Neuronal stem cell (in vitro differentiated cells): ENCODE measurements around the gene FYN.

ENCODE experiments used
- DNase-seq: peaks from one replicate; pipeline ENCODE4 v3.0.0-alpha.2; 2013; ENCODE audit warnings: low spot score
- H2AFZ ChIP-seq: one replicate; pipeline ENCODE4 v1.6.1; 2013; ENCODE audit warnings: mild to moderate bottlenecking, low read length, inconsistent platforms
- H2AK5ac ChIP-seq: 2 replicates; pipeline ENCODE4 v1.6.1; 2013; ENCODE audit warnings: low read depth, mild to moderate bottlenecking, inconsistent platforms, low read length, moderate library complexity, mixed read lengths
- H2BK120ac ChIP-seq: 2 replicates; pipeline ENCODE4 v1.6.1; 2013; ENCODE audit warnings: low read depth, mild to moderate bottlenecking, inconsistent platforms, low read length, moderate library complexity, mixed read lengths
- H2BK12ac ChIP-seq: one replicate; pipeline ENCODE4 v1.6.1; 2013; ENCODE audit warnings: low read length, inconsistent platforms
- H2BK15ac ChIP-seq: 2 replicates; pipeline ENCODE4 v1.6.1; 2013; ENCODE audit warnings: mild to moderate bottlenecking, low read length, inconsistent platforms, mixed read lengths
- H2BK5ac ChIP-seq: one replicate; pipeline ENCODE4 v1.6.1; 2013; ENCODE audit warnings: inconsistent platforms, mild to moderate bottlenecking, low read length, moderate library complexity
- H3K14ac ChIP-seq: one replicate; pipeline ENCODE4 v1.6.1; 2013; ENCODE audit warnings: low read length, inconsistent platforms
- H3K18ac ChIP-seq: 2 replicates; pipeline ENCODE4 v1.6.1; 2013; ENCODE audit warnings: low read length, inconsistent platforms
- H3K23ac ChIP-seq: 2 replicates; pipeline ENCODE4 v1.6.1; 2013; ENCODE audit warnings: low read depth, mild to moderate bottlenecking, mixed read lengths, low read length, inconsistent platforms; ENCODE audit not compliant: poor library complexity
- H3K27ac ChIP-seq: replicated peaks from 3 replicates; pipeline ENCODE4 v1.5.1; 2013; ENCODE audit warnings: low read length, inconsistent platforms
- H3K27me3 ChIP-seq, 3 experiments: 2 replicates each; pipeline ENCODE4 v1.6.1; 2013; ENCODE audit warnings: low read length in 3 of 3, mild to moderate bottlenecking in 2 of 3, inconsistent platforms in 1 of 3, low read depth in 1 of 3, mixed read lengths in 1 of 3, moderate library complexity in 1 of 3; ENCODE audit not compliant: control insufficient read depth in 3 of 3, insufficient read depth in 3 of 3
- H3K36me3 ChIP-seq, 2 donors: replicated peaks in 1 of 2; 2 replicates each; pipeline ENCODE4 v1.6.1; 2013; ENCODE audit warnings: low read length in 2 of 2; ENCODE audit not compliant: control insufficient read depth in 2 of 2, insufficient read depth in 2 of 2
- H3K4ac ChIP-seq: 2 replicates; pipeline ENCODE4 v1.6.1; 2013; ENCODE audit warnings: inconsistent platforms, mild to moderate bottlenecking, low read length, moderate library complexity
- H3K4me1 ChIP-seq, 2 donors: 1 replicate in 1 of 2; 2 replicates in 1 of 2; pipeline ENCODE4 v1.6.1; 2013; ENCODE audit warnings: low read length in 2 of 2, low read depth in 1 of 2; ENCODE audit not compliant: control insufficient read depth in 2 of 2, insufficient read depth in 1 of 2
- H3K4me2 ChIP-seq: one replicate; pipeline ENCODE4 v1.6.1; 2013; ENCODE audit warnings: mild to moderate bottlenecking, low read length, inconsistent platforms; ENCODE audit not compliant: insufficient read depth, poor library complexity, severe bottlenecking
- H3K4me3 ChIP-seq, 2 donors: 2 replicates each; pipeline ENCODE4 v1.5.1; 2013; ENCODE audit warnings: low read length in 2 of 2, mild to moderate bottlenecking in 2 of 2, inconsistent platforms in 1 of 2, moderate library complexity in 1 of 2
- H3K79me1 ChIP-seq: one replicate; pipeline ENCODE4 v1.6.1; 2013; ENCODE audit warnings: low read depth, mild to moderate bottlenecking, inconsistent platforms, low read length, moderate library complexity
- H3K9ac ChIP-seq: one replicate; pipeline ENCODE4 v1.6.1; 2013; ENCODE audit warnings: mild to moderate bottlenecking, low read depth, low read length, inconsistent platforms; ENCODE audit not compliant: poor library complexity
- H3K9me3 ChIP-seq, 2 donors: replicated peaks in 1 of 2; 2 replicates each; pipeline versions ENCODE3 to v1.6.1; 2013; ENCODE audit warnings: low read length in 2 of 2, mild to moderate bottlenecking in 2 of 2, inconsistent platforms in 1 of 2, low read depth in 1 of 2, mixed read lengths in 1 of 2, moderate library complexity in 1 of 2; ENCODE audit not compliant: control insufficient read depth in 2 of 2, insufficient read depth in 1 of 2
- H4K8ac ChIP-seq: one replicate; pipeline ENCODE4 v1.6.1; 2013; ENCODE audit warnings: low read depth, mild to moderate bottlenecking, inconsistent platforms, low read length, moderate library complexity
- H4K91ac ChIP-seq: one replicate; pipeline ENCODE4 v1.6.1; 2013; ENCODE audit warnings: low read length, low read depth, mild to moderate bottlenecking, inconsistent platforms; ENCODE audit not compliant: poor library complexity
- WGBS, 2 donors: extraction: QIAGEN DNeasy Blood & Tissue Kit; methylation state at CpG; one replicate each; pipeline ENCODE4 v1.1.7; 2013; ENCODE audit warnings: missing lambda C conversion rate in 2 of 2, mixed read lengths in 1 of 2; ENCODE audit not compliant: insufficient read length in 2 of 2, insufficient replicate concordance in 1 of 2; ENCODE audit errors: extremely low coverage in 2 of 2; 5-methylcytosine and 5-hydroxymethylcytosine counted together

FYN gene

DNA sequence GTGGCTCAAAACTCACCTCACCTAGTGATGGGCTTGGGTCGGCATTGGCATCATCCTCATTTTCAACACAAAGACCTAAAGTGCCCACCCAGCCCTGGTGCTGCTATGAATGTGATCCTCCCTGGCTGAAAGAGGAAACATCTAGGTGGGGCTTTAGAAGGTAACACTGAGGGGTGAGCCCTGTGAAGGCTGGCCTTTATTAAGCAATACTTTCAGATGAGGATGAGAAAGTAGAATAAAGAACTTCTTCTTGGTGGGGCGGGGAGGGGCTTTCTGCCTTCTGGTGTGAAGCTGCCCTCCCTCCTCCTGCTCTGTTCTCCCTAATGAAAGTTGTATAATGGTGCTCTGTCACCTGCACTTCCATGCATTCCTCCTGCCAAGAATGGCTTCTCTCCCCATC, 134.6 kb downstream of the FYN start:
- no peak overlapping the region for H2AFZ ChIP-seq
- H3K27me3 ChIP-seq = no peaks in the 10 kb centered on the region
- H3K79me1 ChIP-seq = peaks cover 5% of the 10 kb centered on the region
- H3K4me1 ChIP-seq = peaks cover 4 to 22% of the 10 kb centered on the region in 2 donors
- H3K27ac ChIP-seq = no peak overlapping the region
- no peak overlapping the region for H3K23ac ChIP-seq
- WGBS, 2 donors = no CpG with 5 or more reads among the region's 2 CpGs
- peaks cover 0 to 5% of the 10 kb centered on the region in 2 donors for H3K9me3 ChIP-seq
- H3K4me2 ChIP-seq = no peak overlapping the region
- peak overlapping the region; percentile 66 for H3K18ac ChIP-seq
- no peak overlapping the region for H2BK15ac ChIP-seq
- peaks cover 0 to 85% of the 10 kb centered on the region in 2 donors for H3K36me3 ChIP-seq
- H2BK5ac ChIP-seq = no peak overlapping the region
- H4K91ac ChIP-seq = no peak overlapping the region
- no peak overlapping the region for H2BK120ac ChIP-seq
- no peak overlapping the region for H3K4me3 ChIP-seq
- no peak overlapping the region for H3K4ac ChIP-seq
- no peak overlapping the region for H2AK5ac ChIP-seq
- H3K14ac ChIP-seq = no peak overlapping the region
- no peak for DNase-seq
- no peak overlapping the region for H3K9ac ChIP-seq
- no peak overlapping the region for H4K8ac ChIP-seq
- no peak overlapping the region for H2BK12ac ChIP-seq

DNA sequence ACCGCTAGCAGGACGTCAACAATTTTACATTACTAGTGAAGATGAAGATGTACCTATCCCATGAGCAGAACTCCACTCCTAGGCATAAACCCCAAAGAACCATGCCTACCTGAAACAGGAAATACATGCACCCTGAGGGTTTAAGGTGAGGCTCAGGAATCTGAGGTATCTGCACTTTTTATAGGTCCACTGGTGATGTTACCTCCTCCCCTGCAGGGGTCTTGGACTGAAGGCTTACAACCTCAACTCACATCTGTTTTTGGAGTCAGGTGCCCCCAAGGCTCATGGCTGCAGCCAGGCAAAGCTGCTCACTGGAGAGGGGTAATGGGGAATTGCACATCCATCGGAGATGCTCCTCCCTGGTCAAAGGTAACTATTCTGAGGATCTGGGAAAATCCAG, 135.1 kb downstream of the FYN start:
- Histone ChIP-seq H2AK5ac (no peak overlapping the region), H3K27ac (no peak overlapping the region), H3K14ac (no peak overlapping the region), H3K9ac (no peak overlapping the region), H2AFZ (no peak overlapping the region), H3K23ac (no peak overlapping the region), H4K8ac (peak overlapping the region; percentile 31), H2BK12ac (no peak overlapping the region), H3K4me3 (no peak overlapping the region), H2BK5ac (no peak overlapping the region), H3K9me3 (peaks cover 5 to 10% of the 10 kb centered on the region in 2 donors), H3K36me3 (peaks cover 4 to 85% of the 10 kb centered on the region in 2 donors), H4K91ac (no peak overlapping the region), H3K18ac (no peak overlapping the region), H3K79me1 (peaks cover 8% of the 10 kb centered on the region), H2BK120ac (no peak overlapping the region), H3K4ac (no peak overlapping the region), H3K4me1 (peaks cover 4 to 22% of the 10 kb centered on the region in 2 donors), H3K27me3 (no peaks in the 10 kb centered on the region), H3K4me2 (no peak overlapping the region), H2BK15ac (no peak overlapping the region)
- DNase-seq = no peak
- no CpG with 5 or more reads among the region's 3 CpGs for WGBS, 2 donors

DNA sequence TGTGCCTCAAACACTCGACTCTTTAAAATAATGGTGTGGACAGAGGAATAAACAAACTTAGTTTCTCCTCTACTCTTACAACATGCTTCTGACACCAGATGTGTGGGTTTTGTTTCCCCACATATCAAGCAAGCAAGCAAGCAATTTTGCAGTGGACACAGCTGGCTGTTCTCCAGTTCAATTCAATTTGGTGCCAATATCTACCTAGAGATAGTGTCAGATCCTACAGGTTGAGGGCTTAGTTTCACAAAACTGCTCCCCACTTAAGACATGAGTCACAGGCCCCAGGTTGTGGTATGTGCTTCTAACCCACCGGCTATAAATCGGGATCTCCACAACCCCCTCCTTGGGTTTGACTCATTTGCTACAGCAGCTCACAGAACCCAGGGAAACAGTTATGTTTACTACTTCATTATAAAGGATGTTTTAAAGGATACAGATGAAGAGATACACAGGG, 136.2 kb downstream of the FYN start:
- H3K79me1 ChIP-seq = peaks cover 10% of the 10 kb centered on the region
- no peak overlapping the region for H3K14ac ChIP-seq
- H3K4me2 ChIP-seq = no peak overlapping the region
- DNase-seq = no peak
- H3K18ac ChIP-seq = no peak overlapping the region
- no peak overlapping the region for H3K9ac ChIP-seq
- no peak overlapping the region for H4K91ac ChIP-seq
- H2AK5ac ChIP-seq = no peak overlapping the region
- no peak overlapping the region for H2BK12ac ChIP-seq
- H2BK5ac ChIP-seq = no peak overlapping the region
- peaks cover 4 to 29% of the 10 kb centered on the region in 2 donors for H3K4me1 ChIP-seq
- H2BK120ac ChIP-seq = no peak overlapping the region
- H3K27ac ChIP-seq = no peak overlapping the region
- H3K36me3 ChIP-seq = peaks cover 11 to 85% of the 10 kb centered on the region in 2 donors
- no peak overlapping the region for H3K4ac ChIP-seq
- no peak overlapping the region for H2BK15ac ChIP-seq
- H3K9me3 ChIP-seq = peaks cover 14 to 20% of the 10 kb centered on the region in 2 donors
- H4K8ac ChIP-seq = no peak overlapping the region
- no peaks in the 10 kb centered on the region for H3K27me3 ChIP-seq
- WGBS, 2 donors = no CpG with 5 or more reads among the region's 3 CpGs
- H2AFZ ChIP-seq = no peak overlapping the region
- no peak overlapping the region for H3K23ac ChIP-seq
- H3K4me3 ChIP-seq = no peak overlapping the region

DNA sequence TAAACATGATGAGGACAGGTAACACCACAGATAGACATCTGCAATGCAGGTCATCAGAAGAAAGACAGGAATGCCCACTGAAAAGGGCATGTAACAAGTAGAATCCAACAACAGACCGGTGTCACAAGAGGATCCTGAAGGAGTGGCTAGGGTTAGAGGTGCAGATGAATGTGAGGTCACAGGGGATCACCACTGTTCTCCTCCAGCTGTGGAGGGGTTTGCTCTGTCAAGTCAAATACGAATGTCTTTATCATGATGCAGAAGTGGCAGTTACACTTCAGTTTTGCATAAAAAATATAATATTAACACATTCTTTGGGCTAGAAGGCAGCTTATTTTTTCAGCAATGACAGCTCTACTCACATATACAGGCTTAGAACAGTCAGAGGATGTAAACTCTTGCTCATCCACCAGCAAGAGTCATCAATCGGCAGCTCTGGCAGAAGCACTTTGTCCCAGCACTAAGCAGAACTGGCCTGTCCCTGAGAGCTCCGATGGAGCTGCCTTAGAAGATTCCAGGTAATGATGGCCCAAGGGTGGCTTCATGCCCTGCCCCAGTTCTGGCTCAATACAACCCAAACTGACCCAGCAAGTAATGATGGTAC, 137.1 kb downstream of the FYN start:
- no peak for DNase-seq
- Histone ChIP-seq H3K9ac (no peak overlapping the region), H3K18ac (no peak overlapping the region), H3K4me3 (no peak overlapping the region), H2AK5ac (no peak overlapping the region), H3K4ac (no peak overlapping the region), H4K91ac (no peak overlapping the region), H3K23ac (no peak overlapping the region), H3K4me1 (peaks cover 10 to 38% of the 10 kb centered on the region in 2 donors), H3K79me1 (peaks cover 10% of the 10 kb centered on the region), H3K27ac (no peak overlapping the region), H3K4me2 (no peak overlapping the region), H2BK12ac (no peak overlapping the region), H4K8ac (no peak overlapping the region), H2BK5ac (no peak overlapping the region), H3K14ac (no peak overlapping the region), H2BK120ac (no peak overlapping the region), H3K9me3 (peaks cover 14 to 20% of the 10 kb centered on the region in 2 donors), H3K36me3 (peaks cover 11 to 75% of the 10 kb centered on the region in 2 donors), H2BK15ac (no peak overlapping the region), H2AFZ (no peak overlapping the region), H3K27me3 (no peaks in the 10 kb centered on the region)
- no CpG with 5 or more reads among the region's 4 CpGs for WGBS, 2 donors
